ENCODE data around the gene DPYSL5. TPM values are rescaled to one million over a fixed set of nuclear protein-coding genes. Genes with fewer than 3 reads are reported as not detected.

The DPYSL5 gene
- polyA plus RNA-seq, 2 of the 4 experiments (the other 2 are of a cell fraction) = 2.5 to 8.2 TPM

DNA sequence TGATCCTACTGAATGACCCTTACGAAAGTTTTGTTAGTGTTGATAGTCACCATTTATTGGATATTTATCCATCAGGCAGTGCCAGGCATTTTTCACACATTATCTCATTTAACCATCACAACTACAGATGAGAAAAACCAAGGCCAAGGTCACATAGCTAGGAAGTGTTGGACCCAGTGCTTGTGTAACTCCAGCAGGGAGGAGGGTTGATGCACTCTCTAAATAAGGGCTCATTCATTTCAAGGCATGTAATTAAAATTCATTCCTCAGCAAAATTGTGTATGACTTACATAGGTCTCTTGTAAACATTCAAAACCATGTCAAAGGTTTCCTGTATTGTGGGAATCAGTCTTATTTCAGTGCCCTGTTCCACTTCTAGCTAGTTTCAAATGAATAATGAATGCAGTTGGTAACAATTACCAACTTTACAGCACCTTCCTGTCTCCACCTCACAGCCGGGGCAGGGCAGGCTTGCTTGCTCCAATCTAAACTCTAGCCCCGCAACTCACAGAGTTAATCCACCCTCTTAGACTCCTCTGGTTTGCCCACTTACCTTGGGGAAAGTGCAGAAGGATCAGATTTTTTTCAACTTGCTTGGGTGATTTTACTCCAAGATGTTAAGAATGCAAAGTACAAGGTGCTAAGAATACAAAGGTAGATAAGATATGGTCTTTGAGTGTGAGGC lies 116.7 kb downstream of the DPYSL5 start:
- no peak overlapping the region for H3K27ac ChIP-seq
- no peak overlapping the region for H3K4me2 ChIP-seq
- WGBS (ENCODE audit: missing lambda C conversion rate) = 71% methylated on average over 3 of the region's 3 CpGs
- no peak for FAIRE-seq
- POLR2A ChIA-PET = no interaction called here
- no peaks in the 10 kb centered on the region for H3K9me3 ChIP-seq
- H3K4me3 ChIP-seq = no peak overlapping the region
- ATAC-seq = no peak
- H3K4me1 ChIP-seq = peaks cover 12% of the 10 kb centered on the region; the same call in 2 of the 3 replicates
- no peak for DNase-seq (ENCODE audit: low read depth in 1 of 2, low spot score in 1 of 2)
- CTCF ChIA-PET = interaction anchor here (0.6 to 34.5 kb wide), 11 partner anchors 11 to 119 kb away, joined by 3 to 758 read pairs (median 42); partner anchors contain the start of genes DPYSL5 and KHK
- no peak for TF ChIP-seq KDM5A (IDR thresholded peaks at IDR 0.05)
- no peak for TF ChIP-seq ZSCAN20 (CRISPR knock-in tag; IDR thresholded peaks at IDR 0.05)
- TF ChIP-seq JUNB (IDR thresholded peaks at IDR 0.05) = no peak
- peak; percentile 68 for TF ChIP-seq MAFK (IDR thresholded peaks at IDR 0.05; ENCODE audit: partially characterized antibody)
- no peak for TF ChIP-seq RFX5 (IDR thresholded peaks at IDR 0.05)
- no peak for TF ChIP-seq ATOH8 (CRISPR knock-in tag; IDR thresholded peaks at IDR 0.05; ENCODE audit: low read depth)
- TF ChIP-seq SMC3 (IDR thresholded peaks at IDR 0.05) = no peak

DNA sequence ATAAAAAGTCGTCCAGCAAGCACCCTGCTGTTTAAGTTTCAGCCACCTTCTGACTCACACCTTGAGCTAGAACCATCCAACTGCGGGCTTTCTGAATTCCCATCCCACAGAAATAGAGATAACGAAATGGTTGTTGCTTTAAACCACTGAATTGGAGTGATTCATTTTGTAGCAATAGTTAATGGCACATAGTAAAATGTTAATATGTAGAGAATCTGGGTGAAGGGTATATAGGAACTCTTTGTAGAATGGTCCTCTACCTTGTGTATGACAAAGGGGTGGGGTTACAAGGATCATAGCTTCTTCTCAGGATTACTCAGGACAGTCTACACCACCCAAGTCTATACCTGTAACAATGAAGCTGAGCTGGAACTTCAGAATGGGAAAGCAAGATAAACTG lies 120.1 kb downstream of the DPYSL5 start:
- no peak for FAIRE-seq
- no peak overlapping the region for H3K27ac ChIP-seq
- 35% methylated on average over 3 of the region's 3 CpGs for WGBS (ENCODE audit: missing lambda C conversion rate)
- peaks cover 26% of the 10 kb centered on the region for H3K4me1 ChIP-seq
- H3K9me3 ChIP-seq = no peaks in the 10 kb centered on the region
- no peak for DNase-seq (ENCODE audit: low read depth in 1 of 2, low spot score in 1 of 2)
- TF ChIP-seq TP53 (CRISPR knock-in tag; IDR thresholded peaks at IDR 0.05) = no peak
- no peak for TF ChIP-seq GATA3 (IDR thresholded peaks at IDR 0.05; ENCODE audit: borderline replicate concordance)
- no peak for TF ChIP-seq ATOH8 (CRISPR knock-in tag; IDR thresholded peaks at IDR 0.05; ENCODE audit: low read depth)
- TF ChIP-seq RNF2 (IDR thresholded peaks at IDR 0.05; ENCODE audit: borderline replicate concordance, low read depth) = no peak
- no peak for TF ChIP-seq NPAS2 (CRISPR knock-in tag; IDR thresholded peaks at IDR 0.05; ENCODE audit: borderline replicate concordance)
- no peak for TF ChIP-seq PHF8 (IDR thresholded peaks at IDR 0.05; ENCODE audit: borderline replicate concordance, low read depth)
- no peak for TF ChIP-seq POLR2AphosphoS2 (conservative IDR thresholded peaks at IDR 0.05; ENCODE audit: low read length)
- no peak for TF ChIP-seq REST (IDR thresholded peaks at IDR 0.05)
- no peak for TF ChIP-seq CEBPB (IDR thresholded peaks at IDR 0.05)
- TF ChIP-seq PBX3 (IDR thresholded peaks at IDR 0.05) = no peak
- H3K4me3 ChIP-seq = no peak overlapping the region
- no peak overlapping the region for H3K4me2 ChIP-seq
- ChIA-PET POLR2A (interaction anchor here (1.2 to 1.4 kb wide), 3 partner anchors 9 to 84 kb away, joined by 3 read pairs; partner anchors contain the start of gene AGBL5), CTCF (interaction anchor here (0.6 to 21.6 kb wide), 19 partner anchors 8 to 335 kb away, joined by 3 to 758 read pairs (median 4); partner anchors contain the start of gene KHK)
- no peak for ATAC-seq

Data from A549 (cell line).